SK-N-SH treated with all-trans-retinoic acid at 6 μM for 48 hours (cell line): Measurements from ENCODE around the gene GPER1.
"Not testable (repeated sequence)": the region's sequence is repeated elsewhere in the genome, so short reads cannot be mapped to it uniquely, and the experiment has no call there.

Experiments
- ATAC-seq: fragments of 200-7000 bp; cut with Tn5 transposase; 3 replicates; pipeline ENCODE4 v1.9.1; 2020; ENCODE audit warnings: mild to moderate bottlenecking, moderate library complexity
- BACH2 ChIP-seq: fragments of 250-450 bp; sonication (Bioruptor Pico); IDR thresholded peaks from 2 replicates; pipeline ENCODE4 v1.9.0; 2021; ENCODE audit warnings: mild to moderate bottlenecking, borderline replicate concordance
- CSDC2 ChIP-seq: fragments of 250-450 bp; sonication (Bioruptor Pico); IDR thresholded peaks from 2 replicates; pipeline ENCODE4 v1.5.0; 2020; ENCODE audit warnings: mild to moderate bottlenecking, moderate library complexity
- ESRRG ChIP-seq: fragments of 250-450 bp; sonication (Bioruptor Pico); IDR thresholded peaks from 2 replicates; pipeline ENCODE4 v1.6.1; 2021; ENCODE audit warnings: mild to moderate bottlenecking
- GLIS3 ChIP-seq: fragments of 250-450 bp; sonication (Bioruptor Pico); IDR thresholded peaks from 2 replicates; pipeline ENCODE4 v1.5.0; 2020; ENCODE audit warnings: mild to moderate bottlenecking, moderate library complexity
- ISL1 ChIP-seq: fragments of 250-450 bp; sonication (Bioruptor Pico); IDR thresholded peaks from 2 replicates; pipeline ENCODE4 v2.1.2; 2022; ENCODE audit warnings: mild to moderate bottlenecking, moderate library complexity
- OSR1 ChIP-seq: fragments of 250-450 bp; sonication (Bioruptor Pico); IDR thresholded peaks from 2 replicates; pipeline ENCODE4 v1.8.0; 2022; ENCODE audit warnings: moderate library complexity, mild to moderate bottlenecking, inconsistent platforms
- PPARA ChIP-seq: fragments of 250-450 bp; sonication (Bioruptor Pico); IDR thresholded peaks from 2 replicates; pipeline ENCODE4 v1.5.0; 2020; ENCODE audit warnings: mild to moderate bottlenecking, borderline replicate concordance
- RARB ChIP-seq: fragments of 250-450 bp; sonication (Bioruptor Pico); IDR thresholded peaks from 2 replicates; pipeline ENCODE4 v1.8.0; 2021; ENCODE audit warnings: mild to moderate bottlenecking, moderate library complexity
- TCF4 ChIP-seq: fragments of 250-450 bp; sonication (Bioruptor Pico); IDR thresholded peaks from 2 replicates; pipeline ENCODE4 v1.8.0; 2021; ENCODE audit warnings: mild to moderate bottlenecking, moderate library complexity, borderline replicate concordance
- TSHZ2 ChIP-seq: fragments of 250-450 bp; sonication (Bioruptor Pico); IDR thresholded peaks from 2 replicates; pipeline ENCODE4 v1.5.0; 2020; ENCODE audit warnings: mild to moderate bottlenecking, moderate library complexity
- ZC3H10 ChIP-seq: fragments of 250-450 bp; sonication (Bioruptor Pico); IDR thresholded peaks from 2 replicates; pipeline ENCODE4 v1.5.1; 2021; ENCODE audit warnings: mild to moderate bottlenecking, moderate library complexity
- ZFP30 ChIP-seq: fragments of 450-650 bp; formaldehyde crosslinking; IDR thresholded peaks from 2 replicates; pipeline ENCODE4 v1.5.0; 2022; ENCODE audit warnings: mild to moderate bottlenecking, moderate library complexity
- ZNF565 ChIP-seq: fragments of 450-650 bp; formaldehyde crosslinking; conservative IDR thresholded peaks from 2 replicates; pipeline ENCODE4 v1.5.0; 2020; ENCODE audit warnings: low read depth, mild to moderate bottlenecking, moderate library complexity
- ZNF70 ChIP-seq: fragments of 450-650 bp; formaldehyde crosslinking; IDR thresholded peaks from 2 replicates; pipeline ENCODE4 v1.5.0; 2020; ENCODE audit warnings: mild to moderate bottlenecking, moderate library complexity
- ZNF8 ChIP-seq: fragments of 450-650 bp; formaldehyde crosslinking; IDR thresholded peaks from 2 replicates; pipeline ENCODE4 v1.5.0; 2020; ENCODE audit warnings: mild to moderate bottlenecking, moderate library complexity
- TF ChIP-seq, protein P1 (sequence below): fragments of 250-450 bp; sonication (Bioruptor Pico); IDR thresholded peaks from 2 replicates; pipeline ENCODE4 v1.8.0; 2021; ENCODE audit warnings: low read depth, mild to moderate bottlenecking, moderate library complexity, borderline replicate concordance

Gene GPER1

DNA sequence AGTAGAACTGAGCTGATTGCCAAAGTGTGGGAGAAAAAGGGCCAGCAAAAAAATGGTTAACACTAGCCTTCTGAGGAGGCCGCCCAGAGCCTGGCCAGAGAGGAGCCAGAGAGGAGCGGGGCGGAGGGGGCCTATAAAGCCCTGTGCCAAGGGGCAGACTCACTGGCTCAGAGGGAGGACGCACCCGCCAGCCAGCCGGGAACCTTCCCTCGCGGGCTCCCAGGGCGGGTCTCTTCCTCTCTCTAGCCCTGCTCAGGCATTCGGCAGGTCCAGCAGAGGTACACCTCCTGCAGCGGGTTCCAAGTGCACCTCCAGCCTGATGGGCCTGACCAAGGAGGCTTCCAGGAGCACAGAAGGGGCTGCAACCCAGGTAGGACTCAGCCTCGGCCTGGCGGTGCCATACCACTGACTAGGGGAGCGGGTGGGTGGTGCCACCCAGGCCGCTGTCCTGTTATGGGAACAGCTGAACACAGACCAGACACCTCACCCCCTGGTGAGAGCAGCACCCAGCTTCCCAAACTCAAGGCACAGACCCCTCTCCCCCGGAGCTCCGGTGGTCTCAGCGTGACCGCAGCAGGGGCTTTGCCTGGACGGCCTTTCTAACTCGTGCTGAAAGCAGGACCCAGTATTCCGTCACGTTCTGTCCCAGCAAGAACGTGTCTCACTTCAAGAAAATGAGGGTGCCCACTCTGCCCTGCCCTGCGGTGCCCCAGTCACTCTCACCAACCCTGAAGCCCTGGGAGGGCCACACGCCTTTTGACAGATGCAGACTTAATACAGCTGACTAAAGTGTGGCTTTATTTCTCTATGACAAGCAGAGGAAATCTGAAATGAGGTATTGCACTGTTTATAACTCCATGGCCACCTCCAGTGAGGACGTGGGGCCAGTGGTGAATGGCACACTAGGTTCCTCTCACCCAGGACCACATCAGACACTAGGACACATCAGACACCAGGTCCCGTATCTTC, at the start of gene GPER1:
Gene GPER1, plus strand, starts transcription at position 162 of the 969 bp plus-strand sequence. CDS start 3,616 bp downstream, outside the sequence.
- ATAC-seq: peak; percentile 96
- 0 out of 2 replicates have a peak, but pooled peaks have one; percentile 38 for TF ChIP-seq GLIS3
- no peak for TF ChIP-seq ZNF8 (CRISPR knock-in tag)
- peak; percentile 19; the same call in 1 of the 2 replicates for TF ChIP-seq TSHZ2

- ATAC-seq: not testable (repeated sequence)
Measured at GRCh38 chr7:1040233-1040632, 47.7 kb upstream of the GPER1 start.

DNA sequence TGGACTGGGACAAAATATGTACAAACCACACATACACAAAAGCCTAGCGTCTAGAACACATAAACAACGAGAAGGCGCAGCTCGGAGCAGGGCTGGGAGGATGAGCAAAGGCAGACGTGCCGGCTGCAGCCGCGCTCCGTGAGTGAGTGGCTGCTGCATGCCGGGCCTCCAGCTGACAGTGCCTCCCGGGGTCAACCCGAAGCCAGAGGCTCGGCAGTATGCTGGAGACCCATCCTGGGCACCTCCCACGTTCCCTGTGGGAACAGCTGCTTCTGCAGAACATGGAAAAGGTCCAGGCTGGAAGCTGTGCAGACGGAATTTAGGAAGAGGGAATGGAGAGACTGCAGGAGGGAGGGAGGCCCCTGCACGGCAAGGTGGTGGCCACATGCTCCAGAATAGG, 47.1 kb upstream of the GPER1 start:
- TF ChIP-seq ZNF70 (CRISPR knock-in tag) (peak; percentile 58), RARB (CRISPR knock-in tag) (no peak), ZFP30 (CRISPR knock-in tag) (no peak; the same call in 1 of the 2 replicates), ZNF565 (no peak), TCF4 (CRISPR knock-in tag) (peak; percentile 56; the same call in 1 of the 2 replicates), ISL1 (CRISPR knock-in tag) (no peak), ESRRG (CRISPR knock-in tag) (no peak)
- TF ChIP-seq, all 23 proteins: peak for 2
- ATAC-seq: peak; percentile 40

DNA sequence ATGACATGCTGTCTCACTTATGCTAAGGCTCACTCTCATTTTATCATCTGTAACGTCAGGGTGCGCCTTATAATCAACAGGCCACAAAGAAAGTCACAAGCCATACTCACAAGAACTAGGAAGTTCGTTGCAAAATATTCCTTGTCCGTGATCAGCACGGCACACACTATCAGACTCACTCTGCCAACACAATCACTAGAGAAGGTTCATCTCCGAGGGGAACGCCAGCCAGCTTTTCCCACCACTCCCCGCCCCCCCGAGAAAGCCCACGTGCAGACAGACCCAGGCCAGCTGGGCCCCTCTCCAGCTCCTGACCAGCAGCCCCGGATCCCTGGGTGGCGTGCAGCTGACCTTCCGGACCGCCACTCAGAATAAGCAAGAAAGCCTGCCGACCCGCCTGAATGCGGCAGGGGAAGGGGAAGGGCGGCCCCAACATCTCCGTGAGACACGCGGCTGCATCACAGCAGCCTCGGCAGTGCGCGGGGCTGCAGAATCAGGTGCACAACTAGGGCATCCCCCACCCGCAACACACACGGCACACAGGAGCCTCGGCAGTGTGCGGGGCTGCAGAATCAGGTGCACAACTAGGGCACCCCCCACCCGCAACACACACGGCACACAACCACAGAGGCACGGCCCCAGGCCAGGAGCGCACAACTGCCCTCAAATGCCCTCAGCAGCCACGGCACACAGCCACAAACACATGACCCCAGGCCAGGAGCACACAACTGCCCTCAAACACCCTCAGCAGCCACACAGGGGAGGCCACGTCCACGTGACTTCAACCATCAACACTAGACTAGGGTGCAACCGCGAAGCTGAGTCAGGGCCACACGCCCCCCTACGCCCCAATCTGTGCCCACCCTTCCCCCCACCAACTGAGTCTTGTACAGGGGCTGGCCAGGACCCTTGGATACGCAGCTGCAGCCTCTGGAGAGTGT, 46.1 kb upstream of the GPER1 start:
- ATAC-seq: no peak

DNA sequence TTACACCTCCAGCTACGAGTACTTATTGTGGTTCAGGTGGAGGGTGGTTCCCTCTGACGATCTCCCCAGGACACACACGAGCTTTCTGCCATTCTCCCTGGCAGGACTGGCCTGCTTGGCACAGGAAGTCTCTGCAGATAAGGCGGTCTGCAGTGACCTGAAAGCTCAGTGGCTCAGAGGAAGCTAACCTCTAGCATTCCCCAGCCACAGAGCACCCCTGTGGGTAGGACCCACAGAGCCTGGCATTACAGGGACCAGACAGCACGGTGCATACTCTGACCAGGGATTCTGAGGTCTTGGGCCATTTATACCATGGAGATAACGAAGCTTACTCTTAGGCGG, 45.5 kb upstream of the GPER1 start:
- no peak for ATAC-seq
- TF ChIP-seq ZNF70 (CRISPR knock-in tag): no peak
- no peak for TF ChIP-seq BACH2
- TF ChIP-seq, protein P1, sequence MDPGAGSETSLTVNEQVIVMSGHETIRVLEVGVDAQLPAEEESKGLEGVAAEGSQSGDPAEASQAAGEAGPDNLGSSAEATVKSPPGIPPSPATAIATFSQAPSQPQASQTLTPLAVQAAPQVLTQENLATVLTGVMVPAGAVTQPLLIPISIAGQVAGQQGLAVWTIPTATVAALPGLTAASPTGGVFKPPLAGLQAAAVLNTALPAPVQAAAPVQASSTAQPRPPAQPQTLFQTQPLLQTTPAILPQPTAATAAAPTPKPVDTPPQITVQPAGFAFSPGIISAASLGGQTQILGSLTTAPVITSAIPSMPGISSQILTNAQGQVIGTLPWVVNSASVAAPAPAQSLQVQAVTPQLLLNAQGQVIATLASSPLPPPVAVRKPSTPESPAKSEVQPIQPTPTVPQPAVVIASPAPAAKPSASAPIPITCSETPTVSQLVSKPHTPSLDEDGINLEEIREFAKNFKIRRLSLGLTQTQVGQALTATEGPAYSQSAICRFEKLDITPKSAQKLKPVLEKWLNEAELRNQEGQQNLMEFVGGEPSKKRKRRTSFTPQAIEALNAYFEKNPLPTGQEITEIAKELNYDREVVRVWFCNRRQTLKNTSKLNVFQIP (CRISPR knock-in tag): no peak
- TF ChIP-seq ZC3H10 (CRISPR knock-in tag): no peak
- no peak for TF ChIP-seq OSR1 (CRISPR knock-in tag)
- TF ChIP-seq GLIS3: no peak

More for the DNA sequence above, 46.1 kb upstream of the GPER1 start:
- TF ChIP-seq TCF4 (CRISPR knock-in tag): no peak
- no peak for TF ChIP-seq GLIS3
- TF ChIP-seq ZFP30 (CRISPR knock-in tag): no peak

- TF ChIP-seq ZFP30 (CRISPR knock-in tag) (no peak), CSDC2 (CRISPR knock-in tag) (no peak), PPARA (CRISPR knock-in tag) (no peak), ESRRG (CRISPR knock-in tag) (no peak), ISL1 (CRISPR knock-in tag) (no peak)
- TF ChIP-seq, all 23 proteins: peak for 0
- ATAC-seq: no peak
Measured at GRCh38 chr7:1043552-1044188, 44.2 kb upstream of the GPER1 start.
